Natural killer cell (primary cell): ENCODE measurements around the gene PTPRT. TPM values are rescaled to one million over a fixed set of nuclear protein-coding genes. Genes with fewer than 3 reads are reported as not detected.

Source experiments
- ATAC-seq, 3 donors: fragments of 150-1000 bp in 2 of 3; fragments of 200-7000 bp in 1 of 3; cut with Tn5 transposase; 1 replicate in 1 of 3; 2 replicates in 2 of 3; pipeline ENCODE4 v1.10.0; 2021; ENCODE audit warnings: mild to moderate bottlenecking in 2 of 3, moderate library complexity in 2 of 3
- DNase-seq, 2 donors: peaks; one replicate each; pipeline versions ENCODE4 v3.0.0 to v3.0.0-alpha.2; 2013 to 2021; ENCODE audit warnings: mixed read lengths in 1 of 2
- H3K27ac ChIP-seq: one replicate; pipeline ENCODE4 v1.5.1; 2013; ENCODE audit warnings: mild to moderate bottlenecking, low read length
- H3K27me3 ChIP-seq: one replicate; pipeline ENCODE4 v1.6.1; 2013; ENCODE audit warnings: low read length; ENCODE audit not compliant: control insufficient read depth, insufficient read depth
- H3K36me3 ChIP-seq: one replicate; pipeline ENCODE4 v1.6.1; 2013; ENCODE audit warnings: low read length; ENCODE audit not compliant: control insufficient read depth, insufficient read depth
- H3K4me1 ChIP-seq: one replicate; pipeline ENCODE4 v1.6.1; 2013; ENCODE audit warnings: low read length; ENCODE audit not compliant: control insufficient read depth, insufficient read depth
- H3K4me3 ChIP-seq: one replicate; pipeline ENCODE4 v1.5.1; 2013; ENCODE audit warnings: low read length
- H3K9me3 ChIP-seq: one replicate; pipeline ENCODE4 v1.6.1; 2013; ENCODE audit warnings: low read length; ENCODE audit not compliant: control insufficient read depth, insufficient read depth
- H3K27ac Mint-ChIP-seq, 2 donors: one replicate each; pipeline ENCODE4 v1.8.0; 2022; ENCODE audit warnings: mild to moderate bottlenecking in 2 of 2, mixed read lengths in 2 of 2, moderate library complexity in 1 of 2
- H3K27me3 Mint-ChIP-seq, 2 donors: one replicate each; pipeline ENCODE4 v1.8.0; 2022; ENCODE audit warnings: low read depth in 2 of 2, mixed read lengths in 2 of 2
- H3K36me3 Mint-ChIP-seq: one replicate; pipeline ENCODE4 v1.8.0; 2022; ENCODE audit warnings: mixed read lengths
- H3K4me1 Mint-ChIP-seq, 2 donors: one replicate each; pipeline ENCODE4 v1.8.0; 2022; ENCODE audit warnings: mixed read lengths in 2 of 2
- H3K4me3 Mint-ChIP-seq: one replicate; pipeline ENCODE4 v1.8.0; 2022; ENCODE audit warnings: mild to moderate bottlenecking, moderate library complexity, mixed read lengths
- H3K9me3 Mint-ChIP-seq, 2 donors: one replicate each; pipeline ENCODE4 v1.8.0; 2022; ENCODE audit warnings: mixed read lengths in 2 of 2
- WGBS: methylation state at CpG from one replicate; pipeline ENCODE4 v1.1.7; 2013; ENCODE audit warnings: missing lambda C conversion rate; ENCODE audit not compliant: insufficient coverage; 5-methylcytosine and 5-hydroxymethylcytosine counted together
- intact Hi-C: fragments of 100-400 bp; cut with micrococcal nuclease; formaldehyde crosslinking; loops from one replicate; pipeline ENCODE4 v1.14.2; 2022
- total RNA-seq, 4 donors: library from RNA; stranded (reverse); fragments of 120-200 nt in 1 of 4; gene quantifications; one replicate each; pipeline versions ENCODE4 v1.2.3 to v1.2.4, GENCODE V29; 2013 to 2022
- TF ChIP-seq, protein P1 (sequence below): fragments of 200-600 bp; IDR thresholded peaks from one replicate; pipeline ENCODE4 v1.8.0; 2022; ENCODE audit warnings: antibody characterized with exemption

Gene PTPRT
- total RNA-seq, 3 donors from 2014 or later (not counting 1 experiment from before 2014, with no cell fraction given): not detected

DNA sequence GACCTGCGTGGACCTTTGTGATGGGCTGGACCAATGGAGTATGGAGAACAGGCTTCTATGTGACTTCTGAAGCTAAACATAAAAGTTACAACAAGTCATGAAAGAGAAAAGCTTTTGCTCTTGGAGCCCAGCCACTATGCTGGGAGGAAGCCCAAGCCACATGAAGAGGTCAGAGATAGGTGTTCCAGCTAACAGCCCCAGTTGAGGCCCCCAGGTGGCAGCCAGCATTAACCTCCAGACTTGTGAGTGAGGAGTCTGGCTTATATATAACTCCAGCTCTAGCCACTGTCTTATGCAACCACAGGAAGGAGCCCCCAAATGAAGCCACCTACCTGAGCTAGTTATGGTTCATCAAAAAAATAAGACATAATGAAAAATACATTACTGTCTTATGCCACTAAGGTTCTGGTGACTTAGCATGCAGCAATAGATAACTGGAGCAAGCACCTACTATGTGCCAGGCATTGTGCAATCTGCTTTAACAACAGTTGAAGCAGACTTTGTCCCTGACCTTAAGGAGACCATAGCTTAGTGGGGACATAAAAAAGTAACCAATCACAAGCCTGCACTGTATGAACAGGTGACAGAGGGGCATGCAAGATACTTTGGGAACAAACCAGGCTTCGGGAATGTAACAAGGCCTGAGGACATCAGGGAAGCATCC is 599.6 kb downstream of the PTPRT start:
- no peaks in the 10 kb centered on the region for H3K27me3 ChIP-seq
- TF ChIP-seq, protein P1, sequence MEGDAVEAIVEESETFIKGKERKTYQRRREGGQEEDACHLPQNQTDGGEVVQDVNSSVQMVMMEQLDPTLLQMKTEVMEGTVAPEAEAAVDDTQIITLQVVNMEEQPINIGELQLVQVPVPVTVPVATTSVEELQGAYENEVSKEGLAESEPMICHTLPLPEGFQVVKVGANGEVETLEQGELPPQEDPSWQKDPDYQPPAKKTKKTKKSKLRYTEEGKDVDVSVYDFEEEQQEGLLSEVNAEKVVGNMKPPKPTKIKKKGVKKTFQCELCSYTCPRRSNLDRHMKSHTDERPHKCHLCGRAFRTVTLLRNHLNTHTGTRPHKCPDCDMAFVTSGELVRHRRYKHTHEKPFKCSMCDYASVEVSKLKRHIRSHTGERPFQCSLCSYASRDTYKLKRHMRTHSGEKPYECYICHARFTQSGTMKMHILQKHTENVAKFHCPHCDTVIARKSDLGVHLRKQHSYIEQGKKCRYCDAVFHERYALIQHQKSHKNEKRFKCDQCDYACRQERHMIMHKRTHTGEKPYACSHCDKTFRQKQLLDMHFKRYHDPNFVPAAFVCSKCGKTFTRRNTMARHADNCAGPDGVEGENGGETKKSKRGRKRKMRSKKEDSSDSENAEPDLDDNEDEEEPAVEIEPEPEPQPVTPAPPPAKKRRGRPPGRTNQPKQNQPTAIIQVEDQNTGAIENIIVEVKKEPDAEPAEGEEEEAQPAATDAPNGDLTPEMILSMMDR: no peak
- Mint-ChIP-seq H3K4me1 (no peaks in the 10 kb centered on the region), H3K27ac (no peak overlapping the region), H3K4me3 (no peak overlapping the region), H3K27me3 (no peaks in the 10 kb centered on the region), H3K9me3 (no peaks in the 10 kb centered on the region), H3K36me3 (no peaks in the 10 kb centered on the region)
- no peaks in the 10 kb centered on the region for H3K9me3 ChIP-seq
- no peaks in the 10 kb centered on the region for H3K36me3 ChIP-seq
- ATAC-seq (no peak), DNase-seq (no peak)
- intact Hi-C loops: no loop called here
- H3K4me1 ChIP-seq: no peaks in the 10 kb centered on the region
- 76% methylated on average over 2 of the region's 2 CpGs for WGBS
- H3K27ac ChIP-seq: no peak overlapping the region
- H3K4me3 ChIP-seq: no peak overlapping the region

DNA sequence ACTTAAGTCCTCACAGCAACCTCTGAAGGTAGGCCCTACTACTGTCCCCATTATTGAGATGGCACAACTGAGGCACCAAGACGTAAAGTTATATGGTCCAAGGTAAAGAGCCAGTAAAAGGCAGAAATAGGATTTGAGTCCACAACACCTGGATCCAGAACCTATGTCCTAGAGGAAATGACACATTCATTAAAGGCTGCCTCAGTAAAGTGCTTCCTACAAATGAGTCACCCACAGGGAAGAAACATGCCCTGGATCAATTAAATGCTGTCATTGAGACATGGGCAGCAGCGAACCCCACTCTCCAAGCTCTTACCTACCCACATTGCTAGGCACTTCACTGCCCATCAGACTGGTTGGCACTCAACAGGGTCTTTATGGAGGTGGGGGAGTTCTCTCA is 600.9 kb downstream of the PTPRT start:
- Histone ChIP-seq H3K27me3 (no peaks in the 10 kb centered on the region), H3K36me3 (no peaks in the 10 kb centered on the region), H3K9me3 (no peaks in the 10 kb centered on the region), H3K27ac (no peak overlapping the region), H3K4me1 (no peaks in the 10 kb centered on the region), H3K4me3 (no peak overlapping the region)
- WGBS: 92% methylated on average over 1 of the region's 2 CpGs
- intact Hi-C loops: no loop called here
- Mint-ChIP-seq H3K27ac (no peak overlapping the region), H3K36me3 (no peaks in the 10 kb centered on the region), H3K4me3 (no peak overlapping the region), H3K27me3 (no peaks in the 10 kb centered on the region), H3K4me1 (no peaks in the 10 kb centered on the region), H3K9me3 (no peaks in the 10 kb centered on the region)
- no peak for DNase-seq
- ATAC-seq: no peak
- TF ChIP-seq, protein P1: no peak

DNA sequence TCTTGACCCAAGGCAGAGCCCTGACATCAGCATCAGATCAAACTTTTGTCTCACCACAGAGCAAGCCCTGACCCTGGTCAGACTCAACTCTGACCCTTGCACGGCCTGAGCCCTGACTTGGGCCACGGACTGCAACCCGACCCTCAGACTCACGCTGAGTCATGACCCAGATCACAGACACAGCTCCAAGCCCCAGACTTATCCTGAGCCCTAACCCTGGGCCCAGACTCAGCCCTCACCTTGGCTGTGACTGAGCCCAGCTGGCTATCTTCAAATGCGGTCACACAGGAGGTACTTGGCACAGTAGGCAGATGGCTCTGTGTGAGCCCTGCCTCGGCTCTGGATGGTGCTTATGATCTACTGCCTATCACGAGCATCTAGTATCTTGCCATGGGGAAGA is 602.3 kb downstream of the PTPRT start:
- DNase-seq (no peak), ATAC-seq (no peak)
- Mint-ChIP-seq H3K27ac (no peak overlapping the region), H3K27me3 (no peaks in the 10 kb centered on the region), H3K4me1 (no peaks in the 10 kb centered on the region), H3K36me3 (no peaks in the 10 kb centered on the region), H3K9me3 (no peaks in the 10 kb centered on the region), H3K4me3 (no peak overlapping the region)
- intact Hi-C loops: no loop called here
- no peaks in the 10 kb centered on the region for H3K9me3 ChIP-seq
- H3K4me1 ChIP-seq: no peaks in the 10 kb centered on the region
- no peaks in the 10 kb centered on the region for H3K36me3 ChIP-seq
- 79% methylated on average over 7 of the region's 7 CpGs for WGBS
- H3K27ac ChIP-seq: no peak overlapping the region
- no peaks in the 10 kb centered on the region for H3K27me3 ChIP-seq
- no peak overlapping the region for H3K4me3 ChIP-seq
- TF ChIP-seq, protein P1: no peak

DNA sequence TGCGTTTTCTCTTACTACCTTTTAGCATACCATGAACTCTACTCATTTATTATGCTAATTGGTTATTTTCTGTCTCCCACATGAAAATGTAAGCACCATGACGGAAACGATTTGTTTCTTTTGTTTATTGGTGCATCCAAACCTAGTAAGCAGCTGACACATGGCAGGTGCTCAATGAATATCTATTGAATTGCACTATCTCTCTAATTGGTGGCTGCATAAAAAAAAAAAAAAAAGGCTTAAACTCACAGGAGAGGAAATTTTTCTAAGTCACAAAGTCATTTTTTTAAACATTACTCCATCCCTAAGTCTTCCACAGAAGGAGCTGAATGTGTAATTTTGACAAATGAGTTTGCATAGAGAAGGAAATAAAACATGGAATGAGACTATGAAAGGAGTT is 608.4 kb downstream of the PTPRT start:
- H3K27ac Mint-ChIP-seq: no peak overlapping the region
- DNase-seq: no peak
- WGBS: 97% methylated on average over 3 of the region's 3 CpGs

More for the DNA sequence above, 608.4 kb downstream of the PTPRT start:
- TF ChIP-seq, protein P1: no peak
- Histone ChIP-seq H3K27ac (no peak overlapping the region), H3K4me3 (no peak overlapping the region), H3K36me3 (no peaks in the 10 kb centered on the region), H3K9me3 (no peaks in the 10 kb centered on the region), H3K27me3 (no peaks in the 10 kb centered on the region), H3K4me1 (no peaks in the 10 kb centered on the region)
- no peaks in the 10 kb centered on the region for H3K4me1 Mint-ChIP-seq
- H3K9me3 Mint-ChIP-seq: peaks cover 6 to 7% of the 10 kb centered on the region in 2 donors
- H3K36me3 Mint-ChIP-seq: no peaks in the 10 kb centered on the region
- no peak overlapping the region for H3K4me3 Mint-ChIP-seq
- intact Hi-C loops: no loop called here
- no peaks in the 10 kb centered on the region for H3K27me3 Mint-ChIP-seq
- ATAC-seq: no peak
